WTC11 (cell line): ENCODE results near the gene TMTC2. TPM values are rescaled to one million over a fixed set of nuclear protein-coding genes. Genes with fewer than 3 reads are reported as not detected.

Experiments
- ATAC-seq: fragments of 200-7000 bp; cut with Tn5 transposase; 2 replicates; pipeline ENCODE4 v1.10.0; 2021; ENCODE audit warnings: mild to moderate bottlenecking, moderate library complexity
- CTCF ChIA-PET: fragments of 300-600 bp; sonication (Branson Sonifier 250); formaldehyde crosslinking; loops from one replicate; lab custom pipeline; 2021; ENCODE audit warnings: antibody characterized with exemption; lab: Charles Lee
- POLR2A ChIA-PET: fragments of 350-600 bp; sonication (Branson Sonifier 250); formaldehyde crosslinking; loops from one replicate; lab custom pipeline; 2021; ENCODE audit warnings: antibody characterized with exemption; lab: Charles Lee
- DNase-seq: peaks from one replicate; pipeline ENCODE4 v3.0.0; 2021; ENCODE audit warnings: low spot score
- H3K27ac Mint-ChIP-seq: 2 replicates; pipeline ENCODE4 v1.8.0; 2021; ENCODE audit warnings: mixed read lengths
- H3K27me3 Mint-ChIP-seq: 2 replicates; pipeline ENCODE4 v1.8.0; 2021; ENCODE audit warnings: low read depth, mild to moderate bottlenecking, moderate library complexity, mixed read lengths
- H3K36me3 Mint-ChIP-seq: 2 replicates; pipeline ENCODE4 v1.8.0; 2021; ENCODE audit warnings: mixed read lengths
- H3K4me1 Mint-ChIP-seq: 2 replicates; pipeline ENCODE4 v1.8.0; 2022; ENCODE audit warnings: mixed read lengths
- H3K4me3 Mint-ChIP-seq: 2 replicates; pipeline ENCODE4 v1.8.0; 2021; ENCODE audit warnings: mild to moderate bottlenecking, moderate library complexity, mixed read lengths
- H3K9me3 Mint-ChIP-seq: 2 replicates; pipeline ENCODE4 v1.8.0; 2021; ENCODE audit warnings: mixed read lengths
- AFF4 ChIP-seq: sonication (generic); formaldehyde crosslinking; IDR thresholded peaks from 2 replicates; pipeline ENCODE4 v1.8.1; 2023; ENCODE audit warnings: mild to moderate bottlenecking, missing genetic modification reagents, borderline replicate concordance
- CBFB ChIP-seq: sonication (generic); formaldehyde crosslinking; IDR thresholded peaks from 2 replicates; pipeline ENCODE4 v1.8.1; 2022; ENCODE audit warnings: mild to moderate bottlenecking, low read depth, missing genetic modification reagents
- CDX4 ChIP-seq: fragments of 250-450 bp; sonication (Bioruptor Pico); IDR thresholded peaks from 2 replicates; pipeline ENCODE4 v1.9.0; 2021; ENCODE audit warnings: moderate library complexity, mild to moderate bottlenecking, inconsistent platforms, borderline replicate concordance
- CREB1 ChIP-seq: sonication (generic); formaldehyde crosslinking; IDR thresholded peaks from 2 replicates; pipeline ENCODE4 v1.8.0; 2023; ENCODE audit warnings: mild to moderate bottlenecking, missing genetic modification reagents
- ESRRA ChIP-seq: sonication (generic); formaldehyde crosslinking; IDR thresholded peaks from 2 replicates; pipeline ENCODE4 v1.8.1; 2022; ENCODE audit warnings: mild to moderate bottlenecking, missing genetic modification reagents, borderline replicate concordance
- FOXK1 ChIP-seq: sonication (generic); formaldehyde crosslinking; IDR thresholded peaks from 2 replicates; pipeline ENCODE4 v1.8.0; 2022; ENCODE audit warnings: mild to moderate bottlenecking, moderate library complexity, missing genetic modification reagents
- GRHL2 ChIP-seq: fragments of 250-450 bp; sonication (Bioruptor Pico); IDR thresholded peaks from 2 replicates; pipeline ENCODE4 v1.8.0; 2022; ENCODE audit warnings: mild to moderate bottlenecking, moderate library complexity; ENCODE audit not compliant: insufficient replicate concordance, severe bottlenecking
- JAZF1 ChIP-seq: fragments of 250-450 bp; sonication (Bioruptor Pico); IDR thresholded peaks from 2 replicates; pipeline ENCODE4 v1.9.0; 2021; ENCODE audit warnings: moderate library complexity, mild to moderate bottlenecking, inconsistent platforms
- MAX ChIP-seq: sonication (generic); formaldehyde crosslinking; IDR thresholded peaks from 2 replicates; pipeline ENCODE4 v1.8.0; 2022; ENCODE audit warnings: mild to moderate bottlenecking, missing genetic modification reagents
- MLX ChIP-seq: sonication (generic); formaldehyde crosslinking; IDR thresholded peaks from 2 replicates; pipeline ENCODE4 v1.8.1; 2023; ENCODE audit warnings: mild to moderate bottlenecking, missing genetic modification reagents, moderate library complexity
- MXD4 ChIP-seq: fragments of 250-450 bp; sonication (Bioruptor Pico); IDR thresholded peaks from 2 replicates; pipeline ENCODE4 v1.8.0; 2021; ENCODE audit warnings: mild to moderate bottlenecking, moderate library complexity, borderline replicate concordance
- NFATC4 ChIP-seq: fragments of 250-450 bp; sonication (Bioruptor Pico); IDR thresholded peaks from 2 replicates; pipeline ENCODE4 v1.9.0; 2021; ENCODE audit warnings: mild to moderate bottlenecking
- PRRX2 ChIP-seq: fragments of 250-450 bp; sonication (Bioruptor Pico); IDR thresholded peaks from 2 replicates; pipeline ENCODE4 v1.8.0; 2021; ENCODE audit warnings: mild to moderate bottlenecking
- SOX15 ChIP-seq: fragments of 250-450 bp; sonication (Bioruptor Pico); IDR thresholded peaks from 2 replicates; pipeline ENCODE4 v1.9.0; 2021; ENCODE audit warnings: mild to moderate bottlenecking
- SP1 ChIP-seq: sonication (generic); formaldehyde crosslinking; conservative IDR thresholded peaks from 2 replicates; pipeline ENCODE4 v1.8.1; 2022; ENCODE audit warnings: missing genetic modification reagents
- ZNF281 ChIP-seq: sonication (generic); formaldehyde crosslinking; IDR thresholded peaks from 2 replicates; pipeline ENCODE4 v1.8.0; 2023; ENCODE audit warnings: mild to moderate bottlenecking, missing genetic modification reagents
- ZNF396 ChIP-seq: fragments of 250-450 bp; sonication (Bioruptor Pico); IDR thresholded peaks from 2 replicates; pipeline ENCODE4 v1.8.0; 2021; ENCODE audit warnings: mild to moderate bottlenecking, moderate library complexity, borderline replicate concordance
- ZNF671 ChIP-seq: fragments of 250-450 bp; sonication (Bioruptor Pico); IDR thresholded peaks from 2 replicates; pipeline ENCODE4 v1.8.0; 2021; ENCODE audit warnings: mild to moderate bottlenecking
- total RNA-seq: library from RNA; stranded (reverse); gene quantifications from 3 replicates; pipeline ENCODE4 v1.2.3, GENCODE V29; 2021
- TF ChIP-seq, protein P1 (sequence below): fragments of 250-450 bp; sonication (Bioruptor Pico); IDR thresholded peaks from 2 replicates; pipeline ENCODE4 v1.9.0; 2021; ENCODE audit warnings: mild to moderate bottlenecking

Gene TMTC2
- total RNA-seq, 1 experiment from 2014 or later, result 6.4 TPM

DNA sequence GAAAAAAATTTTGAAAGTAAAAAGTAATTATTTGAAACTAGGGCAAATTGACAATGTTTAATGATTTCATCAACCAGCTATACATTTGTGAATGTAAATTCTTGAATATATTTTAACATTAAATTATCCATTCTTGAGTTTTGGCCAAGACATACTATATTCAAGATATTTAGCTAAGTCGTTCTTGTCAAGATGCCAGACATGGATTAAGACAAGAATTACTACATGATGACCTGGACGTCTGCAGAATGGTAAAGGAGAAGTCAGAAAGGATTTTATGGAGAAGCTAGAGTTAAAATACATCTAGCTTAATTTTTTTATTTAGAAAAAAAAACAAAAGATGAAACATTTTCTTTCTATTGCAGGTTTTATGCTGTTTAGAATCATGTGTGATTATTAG lies 255.8 kb downstream of the TMTC2 start:
- Mint-ChIP-seq H3K27ac (no peak overlapping the region), H3K27me3 (no peaks in the 10 kb centered on the region), H3K4me1 (peaks cover 3% of the 10 kb centered on the region; the same call in 1 of the 2 replicates), H3K9me3 (no peaks in the 10 kb centered on the region), H3K36me3 (no peaks in the 10 kb centered on the region), H3K4me3 (no peak overlapping the region)
- ChIA-PET POLR2A (no interaction called here), CTCF (interaction anchor here (0.9 kb wide), 1 partner anchor 257 kb away, joined by 5 read pairs; no protein-coding TSS in a partner anchor)
- TF ChIP-seq CREB1 (CRISPR knock-in tag) (no peak), CDX4 (no peak), MLX (no peak), ZNF396 (CRISPR knock-in tag) (no peak), AFF4 (CRISPR knock-in tag) (no peak), MXD4 (no peak), FOXK1 (CRISPR knock-in tag) (no peak), SP1 (CRISPR knock-in tag) (no peak), JAZF1 (CRISPR knock-in tag) (no peak), ZNF671 (CRISPR knock-in tag) (no peak), NFATC4 (CRISPR knock-in tag) (no peak), MAX (CRISPR knock-in tag) (no peak), ZNF281 (CRISPR knock-in tag) (no peak), CBFB (CRISPR knock-in tag) (no peak), ESRRA (CRISPR knock-in tag) (no peak), GRHL2 (CRISPR knock-in tag) (no peak), PRRX2 (CRISPR knock-in tag) (no peak), SOX15 (CRISPR knock-in tag) (no peak)
- TF ChIP-seq, protein P1, sequence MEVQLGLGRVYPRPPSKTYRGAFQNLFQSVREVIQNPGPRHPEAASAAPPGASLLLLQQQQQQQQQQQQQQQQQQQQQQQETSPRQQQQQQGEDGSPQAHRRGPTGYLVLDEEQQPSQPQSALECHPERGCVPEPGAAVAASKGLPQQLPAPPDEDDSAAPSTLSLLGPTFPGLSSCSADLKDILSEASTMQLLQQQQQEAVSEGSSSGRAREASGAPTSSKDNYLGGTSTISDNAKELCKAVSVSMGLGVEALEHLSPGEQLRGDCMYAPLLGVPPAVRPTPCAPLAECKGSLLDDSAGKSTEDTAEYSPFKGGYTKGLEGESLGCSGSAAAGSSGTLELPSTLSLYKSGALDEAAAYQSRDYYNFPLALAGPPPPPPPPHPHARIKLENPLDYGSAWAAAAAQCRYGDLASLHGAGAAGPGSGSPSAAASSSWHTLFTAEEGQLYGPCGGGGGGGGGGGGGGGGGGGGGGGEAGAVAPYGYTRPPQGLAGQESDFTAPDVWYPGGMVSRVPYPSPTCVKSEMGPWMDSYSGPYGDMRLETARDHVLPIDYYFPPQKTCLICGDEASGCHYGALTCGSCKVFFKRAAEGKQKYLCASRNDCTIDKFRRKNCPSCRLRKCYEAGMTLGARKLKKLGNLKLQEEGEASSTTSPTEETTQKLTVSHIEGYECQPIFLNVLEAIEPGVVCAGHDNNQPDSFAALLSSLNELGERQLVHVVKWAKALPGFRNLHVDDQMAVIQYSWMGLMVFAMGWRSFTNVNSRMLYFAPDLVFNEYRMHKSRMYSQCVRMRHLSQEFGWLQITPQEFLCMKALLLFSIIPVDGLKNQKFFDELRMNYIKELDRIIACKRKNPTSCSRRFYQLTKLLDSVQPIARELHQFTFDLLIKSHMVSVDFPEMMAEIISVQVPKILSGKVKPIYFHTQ (CRISPR knock-in tag), result no peak
- DNase-seq (no peak), ATAC-seq (no peak)
